Astrocyte of the cerebellum (primary cell): ENCODE measurements around the gene KCNH6.

Experiments used
- DNase-seq: peaks from one replicate; pipeline ENCODE4 v3.0.0-alpha.2; 2011; ENCODE audit warnings: low read depth
- H3K4me3 ChIP-seq: 2 replicates; pipeline ENCODE4 v1.5.1; 2011; ENCODE audit warnings: mild to moderate bottlenecking, low read depth, low read length, moderate library complexity
- CTCF ChIP-seq: IDR thresholded peaks from 2 replicates; pipeline ENCODE4 v1.5.1; 2012; ENCODE audit warnings: low read length, low read depth, moderate library complexity, mild to moderate bottlenecking; ENCODE audit errors: missing control alignments
- in situ Hi-C: cut with HindIII; loops from 2 replicates; pipeline ENCODE4 v1.10.0; 2017; ENCODE audit warnings: low sequenced_read_pairs

The KCNH6 gene

GRCh38 chr17:63589646-63590045 lies 66.5 kb downstream of the KCNH6 start:
- DNase-seq = no peak
- in situ Hi-C loops = no loop called here
- no peak overlapping the region for H3K4me3 ChIP-seq
- TF ChIP-seq CTCF = no peak

GRCh38 chr17:63592797-63593196 lies 69.6 kb downstream of the KCNH6 start:
- H3K4me3 ChIP-seq = no peak overlapping the region
- no peak for DNase-seq
- in situ Hi-C loops = no loop called here
- TF ChIP-seq CTCF = no peak

- no peak for DNase-seq
- in situ Hi-C loops = no loop called here
- no peak for TF ChIP-seq CTCF
- no peak overlapping the region for H3K4me3 ChIP-seq
These were observed 72.0 kb downstream of the KCNH6 start for GRCh38 chr17:63595132-63595531.
